ENCODE data around the gene EEF2. TPM values are rescaled to one million over a fixed set of nuclear protein-coding genes. Genes with fewer than 3 reads are reported as not detected.
"Not testable (repeated sequence)": the region's sequence is repeated elsewhere in the genome, so short reads cannot be mapped to it uniquely, and the experiment has no call there.

The EEF2 gene
- total RNA-seq, 1 experiment from 2014 or later, result 1,742 TPM

DNA sequence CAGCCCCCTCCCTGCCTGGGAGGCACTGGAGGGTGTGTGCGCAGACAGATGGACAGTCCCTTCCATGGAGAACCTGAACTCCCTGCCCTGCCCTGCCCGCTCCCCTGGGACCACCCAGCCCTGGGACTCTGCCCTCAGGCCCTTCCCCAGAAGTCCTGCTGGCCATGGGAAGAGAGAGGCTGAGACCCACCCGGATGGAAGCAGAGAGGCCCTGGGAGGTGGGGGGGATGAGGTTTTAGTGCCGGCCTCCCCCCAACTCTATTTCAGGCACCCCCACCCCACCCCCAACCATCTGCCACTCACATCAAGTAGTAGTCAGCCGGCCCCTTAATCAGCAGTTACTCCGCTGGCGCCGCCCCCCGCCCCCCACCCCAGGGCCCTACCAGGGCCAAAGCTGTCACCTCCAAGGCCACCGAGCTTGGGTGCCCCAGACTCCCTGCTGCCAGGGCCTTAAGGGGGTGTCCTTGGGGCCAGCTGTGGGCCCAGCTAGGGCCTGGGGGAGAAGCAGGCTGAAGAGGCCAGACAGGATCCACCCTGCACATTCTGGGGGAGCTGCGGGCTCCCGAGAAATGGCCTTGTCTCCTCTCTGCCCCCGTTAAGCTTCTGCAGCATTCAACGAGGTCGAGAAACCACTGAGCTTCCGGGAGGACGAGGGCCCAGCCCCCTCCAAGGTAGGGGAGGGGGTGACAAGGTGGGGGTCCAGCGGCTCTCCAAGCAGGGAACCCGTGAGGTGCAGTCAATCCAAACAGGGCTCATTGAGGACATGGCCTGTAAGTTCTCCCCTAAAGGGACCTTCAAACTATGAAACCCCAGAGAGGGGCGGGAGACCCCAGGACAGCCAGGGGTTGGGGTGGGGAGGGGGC lies 35.0 kb downstream of the EEF2 start:
- H3K27me3 ChIP-seq (ENCODE audit: insufficient read depth, low read depth), result no peaks in the 10 kb centered on the region
- no peak overlapping the region for H3K4me3 ChIP-seq
- no peaks in the 10 kb centered on the region for H3K4me1 ChIP-seq (replicated peaks; ENCODE audit: insufficient read depth)
- H3F3A ChIP-seq (ENCODE audit: insufficient read depth, low read depth), result no peaks in the 10 kb centered on the region
- intact Hi-C loops (cut with micrococcal nuclease; ENCODE audit: unreplicated experiment), result no loop called here
- no TSS peak for BruUV-seq (replicated peaks)
- H3K36me3 ChIP-seq (ENCODE audit: low read depth), result no peaks in the 10 kb centered on the region
- no peak overlapping the region for H2AFZ ChIP-seq
- no peak for DNase-seq
- no peaks in the 10 kb centered on the region for H3K9me3 ChIP-seq (ENCODE audit: insufficient read depth, low read depth)
- ChIA-PET CTCF (no interaction called here), POLR2A (ENCODE audit: unreplicated experiment) (no interaction called here)
- no peaks in the 10 kb centered on the region for H3K9me2 ChIP-seq (ENCODE audit: insufficient read depth)
- no peak for TF ChIP-seq CTCF (conservative IDR thresholded peaks at IDR 0.05)
- no peak for TF ChIP-seq EZH2 (IDR thresholded peaks at IDR 0.05; ENCODE audit: low read depth)
- no peaks in the 10 kb centered on the region for H3K79me2 ChIP-seq (ENCODE audit: low read depth)
- H4K20me1 ChIP-seq (ENCODE audit: insufficient read depth), result no peaks in the 10 kb centered on the region
- no peak overlapping the region for H3K27ac ChIP-seq
- no peak overlapping the region for H3K4me2 ChIP-seq

DNA sequence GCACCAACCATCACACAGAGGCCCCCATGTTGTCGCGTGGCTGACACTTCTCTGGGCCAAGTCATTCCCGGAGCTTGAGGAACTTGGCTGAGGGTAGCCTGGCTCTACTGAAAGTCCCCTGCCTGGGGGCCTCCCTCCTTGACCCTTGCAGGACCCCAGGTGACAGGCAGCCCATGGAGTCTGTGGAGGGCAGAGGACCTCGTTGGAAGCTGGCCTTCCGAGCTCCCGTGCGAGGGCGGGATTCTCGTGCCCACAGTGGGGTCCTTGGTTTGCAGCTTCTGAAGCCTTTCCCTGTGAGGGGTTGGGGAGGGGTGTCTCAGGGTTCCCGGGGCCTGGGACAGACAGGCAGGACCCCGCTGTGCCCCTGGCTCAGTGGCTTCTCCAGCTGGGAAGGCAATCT lies 36.0 kb downstream of the EEF2 start:
- H3K27ac ChIP-seq, result no peak overlapping the region
- intact Hi-C loops (cut with micrococcal nuclease; ENCODE audit: unreplicated experiment), result no loop called here
- no peaks in the 10 kb centered on the region for H3K27me3 ChIP-seq (ENCODE audit: insufficient read depth, low read depth)
- H3K9me2 ChIP-seq (ENCODE audit: insufficient read depth), result no peaks in the 10 kb centered on the region
- TF ChIP-seq EZH2 (IDR thresholded peaks at IDR 0.05; ENCODE audit: low read depth) (no peak), CTCF (conservative IDR thresholded peaks at IDR 0.05) (no peak)
- H4K20me1 ChIP-seq (ENCODE audit: insufficient read depth), result no peaks in the 10 kb centered on the region
- H3K9me3 ChIP-seq (ENCODE audit: insufficient read depth, low read depth), result no peaks in the 10 kb centered on the region
- no peaks in the 10 kb centered on the region for H3F3A ChIP-seq (ENCODE audit: insufficient read depth, low read depth)
- no peak overlapping the region for H2AFZ ChIP-seq
- no peaks in the 10 kb centered on the region for H3K36me3 ChIP-seq (ENCODE audit: low read depth)
- BruUV-seq (replicated peaks), result no TSS peak
- no peak overlapping the region for H3K4me3 ChIP-seq
- H3K4me1 ChIP-seq (replicated peaks; ENCODE audit: insufficient read depth), result no peaks in the 10 kb centered on the region
- ChIA-PET POLR2A (ENCODE audit: unreplicated experiment) (no interaction called here), CTCF (no interaction called here)
- no peaks in the 10 kb centered on the region for H3K79me2 ChIP-seq (ENCODE audit: low read depth)
- no peak overlapping the region for H3K4me2 ChIP-seq
- DNase-seq, result no peak

DNA sequence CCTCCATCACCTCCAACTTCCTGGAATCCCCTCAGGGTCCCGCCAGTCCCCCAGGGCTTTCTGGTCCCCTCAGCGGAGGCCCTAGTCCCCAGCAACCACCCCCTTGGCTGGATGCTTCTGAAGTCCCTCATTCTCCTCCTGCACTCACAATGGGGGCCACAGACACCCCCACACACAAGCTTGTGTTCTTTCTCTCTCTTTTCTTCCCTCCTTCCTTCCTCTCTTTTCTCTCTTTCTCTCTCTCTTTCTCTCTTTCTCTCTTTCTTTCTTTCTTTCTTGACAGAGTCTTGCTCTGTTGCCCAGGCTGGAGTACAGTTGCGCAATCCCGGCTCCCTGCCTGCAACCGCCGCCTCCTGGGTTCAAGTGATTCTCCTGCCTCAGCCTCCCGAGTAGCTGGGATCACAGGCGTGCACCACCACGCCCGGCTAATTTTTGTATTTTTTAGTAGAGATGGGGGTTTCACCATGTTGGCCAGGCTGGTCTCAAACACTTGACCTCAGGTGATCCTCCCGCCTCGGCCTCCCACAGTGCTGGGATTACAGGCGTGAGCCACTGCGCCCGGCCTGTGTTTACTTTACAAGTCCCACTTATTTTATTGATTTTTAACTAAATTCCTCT lies 37.8 kb downstream of the EEF2 start:
- H3K9me3 ChIP-seq (ENCODE audit: insufficient read depth, low read depth); H3K36me3 ChIP-seq (ENCODE audit: low read depth); BruUV-seq (replicated peaks); H3K4me1 ChIP-seq (replicated peaks; ENCODE audit: insufficient read depth); H3K9me2 ChIP-seq (ENCODE audit: insufficient read depth); H3K79me2 ChIP-seq (ENCODE audit: low read depth); H3K27me3 ChIP-seq (ENCODE audit: insufficient read depth, low read depth); intact Hi-C loops (cut with micrococcal nuclease; ENCODE audit: unreplicated experiment); H3K27ac ChIP-seq; H3F3A ChIP-seq (ENCODE audit: insufficient read depth, low read depth); H3K4me2 ChIP-seq; H4K20me1 ChIP-seq (ENCODE audit: insufficient read depth); DNase-seq; CTCF ChIA-PET; H2AFZ ChIP-seq; H3K4me3 ChIP-seq; POLR2A ChIA-PET (ENCODE audit: unreplicated experiment): not testable (repeated sequence)

All from PC-9 (cell line).